H9 (cell line): ENCODE measurements around the gene SPTBN1. TPM values are rescaled to one million over a fixed set of nuclear protein-coding genes. Genes with fewer than 3 reads are reported as not detected.

Experiments used
- DNase-seq: peaks from one replicate; pipeline ENCODE4 v3.0.0-alpha.2; 2017
- H2AFZ ChIP-seq: one replicate; pipeline ENCODE4 v1.6.1; 2013; ENCODE audit warnings: mild to moderate bottlenecking, low read length, control low read depth, moderate library complexity
- H2AK5ac ChIP-seq: 2 replicates; pipeline ENCODE4 v1.6.1; 2013; ENCODE audit warnings: low read length, control low read depth, mixed read lengths; ENCODE audit not compliant: insufficient read length
- H2BK120ac ChIP-seq: one replicate; pipeline ENCODE4 v1.6.1; 2013; ENCODE audit warnings: low read depth, mild to moderate bottlenecking, low read length, control low read depth, inconsistent platforms; ENCODE audit not compliant: poor library complexity, severe bottlenecking
- H2BK12ac ChIP-seq: 2 replicates; pipeline ENCODE4 v1.6.1; 2013; ENCODE audit warnings: low read length, control low read depth, mixed read lengths, low read depth; ENCODE audit not compliant: insufficient read length
- H2BK15ac ChIP-seq: 2 replicates; pipeline ENCODE4 v1.6.1; 2013; ENCODE audit warnings: low read depth, low read length, control low read depth
- H2BK20ac ChIP-seq: one replicate; pipeline ENCODE4 v1.6.1; 2013; ENCODE audit warnings: low read depth, mild to moderate bottlenecking, low read length, control low read depth, inconsistent platforms; ENCODE audit not compliant: poor library complexity, severe bottlenecking
- H2BK5ac ChIP-seq: 2 replicates; pipeline ENCODE4 v1.6.1; 2013; ENCODE audit warnings: low read length, control low read depth, mixed read lengths; ENCODE audit not compliant: insufficient read length
- H3K14ac ChIP-seq: 2 replicates; pipeline ENCODE4 v1.6.1; 2013; ENCODE audit warnings: low read length, control low read depth; ENCODE audit not compliant: insufficient read depth
- H3K18ac ChIP-seq: 2 replicates; pipeline ENCODE4 v1.6.1; 2013; ENCODE audit warnings: low read depth, mild to moderate bottlenecking, mixed read lengths, low read length, control low read depth; ENCODE audit not compliant: insufficient read length
- H3K23ac ChIP-seq: 2 replicates; pipeline ENCODE4 v1.6.1; 2013; ENCODE audit warnings: low read length, control low read depth, mixed read lengths, low read depth; ENCODE audit not compliant: insufficient read length
- H3K23me2 ChIP-seq: 2 replicates; pipeline ENCODE4 v1.6.1; 2013; ENCODE audit warnings: low read depth, mild to moderate bottlenecking, mixed read lengths, low read length, control low read depth; ENCODE audit not compliant: insufficient read length, poor library complexity, severe bottlenecking
- H3K27ac ChIP-seq: 2 replicates; pipeline ENCODE4 v1.5.1; 2013; ENCODE audit warnings: low read length, control low read depth, mixed read lengths, low read depth; ENCODE audit not compliant: insufficient read length
- H3K27me3 ChIP-seq: 2 replicates; pipeline ENCODE4 v1.6.1; 2013; ENCODE audit warnings: low read length, control low read depth, inconsistent platforms; ENCODE audit not compliant: insufficient read depth
- H3K4ac ChIP-seq: 2 replicates; pipeline ENCODE4 v1.6.1; 2013; ENCODE audit warnings: low read depth, mild to moderate bottlenecking, control low read depth, inconsistent platforms, low read length, moderate library complexity
- H3K4me1 ChIP-seq: 2 replicates; pipeline ENCODE4 v1.6.1; 2013; ENCODE audit warnings: low read length, control low read depth, inconsistent platforms; ENCODE audit not compliant: insufficient read depth
- H3K4me2 ChIP-seq: 2 replicates; pipeline ENCODE4 v1.6.1; 2013; ENCODE audit warnings: low read length, control low read depth, mixed read lengths; ENCODE audit not compliant: insufficient read length, insufficient read depth
- H3K56ac ChIP-seq: 2 replicates; pipeline ENCODE4 v1.6.1; 2013; ENCODE audit warnings: low read depth, mild to moderate bottlenecking, mixed read lengths, low read length, control low read depth; ENCODE audit not compliant: insufficient read length
- H3K79me1 ChIP-seq: 2 replicates; pipeline ENCODE4 v1.6.1; 2013; ENCODE audit warnings: low read depth, mild to moderate bottlenecking, moderate library complexity, low read length, control low read depth, inconsistent platforms; ENCODE audit not compliant: insufficient read depth, poor library complexity, severe bottlenecking
- H3K79me2 ChIP-seq: 2 replicates; pipeline ENCODE4 v1.6.1; 2013; ENCODE audit warnings: low read length, control low read depth, inconsistent platforms; ENCODE audit not compliant: insufficient read depth
- H3K9ac ChIP-seq: 2 replicates; pipeline ENCODE4 v1.6.1; 2013; ENCODE audit warnings: low read length, control low read depth, mixed read lengths; ENCODE audit not compliant: insufficient read length; ENCODE audit errors: extremely low read depth
- H3K9me3 ChIP-seq: one replicate; pipeline ENCODE4 v1.6.1; 2013; ENCODE audit warnings: low read depth, low read length, inconsistent platforms; ENCODE audit not compliant: control insufficient read depth
- H3T11ph ChIP-seq: one replicate; pipeline ENCODE4 v1.6.1; 2013; ENCODE audit warnings: mild to moderate bottlenecking, low read length, control low read depth, inconsistent platforms
- H4K20me1 ChIP-seq: one replicate; pipeline ENCODE4 v1.6.1; 2013; ENCODE audit not compliant: control insufficient read depth, insufficient read length, insufficient read depth
- H4K5ac ChIP-seq: 2 replicates; pipeline ENCODE4 v1.6.1; 2013; ENCODE audit warnings: low read depth, mild to moderate bottlenecking, mixed read lengths, low read length, control low read depth; ENCODE audit not compliant: insufficient read length
- H4K8ac ChIP-seq: replicated peaks from 2 replicates; pipeline ENCODE4 v1.6.1; 2013; ENCODE audit warnings: low read length, control low read depth, mixed read lengths, low read depth; ENCODE audit not compliant: insufficient read length
- H4K91ac ChIP-seq: 2 replicates; pipeline ENCODE4 v1.6.1; 2013; ENCODE audit warnings: low read depth, mild to moderate bottlenecking, moderate library complexity, mixed read lengths, low read length, control low read depth; ENCODE audit not compliant: insufficient read length
- H3K27ac Mint-ChIP-seq, 3 experiments: 2 replicates in 2 of 3; 3 replicates in 1 of 3; pipeline ENCODE4 v1.8.0; 2020 to 2021; ENCODE audit warnings: mixed read lengths in 3 of 3, mild to moderate bottlenecking in 1 of 3, moderate library complexity in 1 of 3
- H3K27me3 Mint-ChIP-seq: 2 replicates; pipeline ENCODE4 v1.8.0; 2021; ENCODE audit warnings: low read depth, mild to moderate bottlenecking, moderate library complexity, mixed read lengths
- H3K36me3 Mint-ChIP-seq, 3 experiments: 2 replicates in 2 of 3; 3 replicates in 1 of 3; pipeline ENCODE4 v1.8.0; 2020 to 2021; ENCODE audit warnings: low read depth in 3 of 3, mixed read lengths in 3 of 3; ENCODE audit not compliant: insufficient read depth in 1 of 3
- H3K4me1 Mint-ChIP-seq, 2 experiments: 2 replicates each; pipeline ENCODE4 v1.8.0; 2020; ENCODE audit warnings: mixed read lengths in 2 of 2
- H3K4me3 Mint-ChIP-seq, 2 experiments: 2 replicates in 1 of 2; 3 replicates in 1 of 2; pipeline ENCODE4 v1.8.0; 2020 to 2021; ENCODE audit warnings: mild to moderate bottlenecking in 2 of 2, mixed read lengths in 2 of 2, moderate library complexity in 1 of 2
- H3K9me3 Mint-ChIP-seq, 2 experiments: 2 replicates in 1 of 2; 3 replicates in 1 of 2; pipeline ENCODE4 v1.8.0; 2020; ENCODE audit warnings: mild to moderate bottlenecking in 2 of 2, mixed read lengths in 2 of 2, moderate library complexity in 1 of 2
- WGBS: extraction: QIAGEN DNeasy Blood & Tissue Kit; methylation state at CpG from one replicate; pipeline ENCODE4 v1.1.7; 2013; ENCODE audit warnings: missing lambda C conversion rate, low lambda C conversion rate, mixed read lengths; ENCODE audit not compliant: insufficient read length; ENCODE audit errors: extremely low coverage; 5-methylcytosine and 5-hydroxymethylcytosine counted together
- total RNA-seq: library from RNA; stranded (reverse); gene quantifications from 2 replicates; pipeline ENCODE4 v1.2.1, GENCODE V29; 2021
- TF ChIP-seq, protein P1 (sequence below): fragments of 200-600 bp; sonication (generic); conservative IDR thresholded peaks from 3 replicates; pipeline ENCODE4 v1.8.0; 2021; ENCODE audit warnings: antibody characterized with exemption, mild to moderate bottlenecking

Gene SPTBN1
- total RNA-seq, 1 experiment from 2014 or later, result 164 TPM

DNA sequence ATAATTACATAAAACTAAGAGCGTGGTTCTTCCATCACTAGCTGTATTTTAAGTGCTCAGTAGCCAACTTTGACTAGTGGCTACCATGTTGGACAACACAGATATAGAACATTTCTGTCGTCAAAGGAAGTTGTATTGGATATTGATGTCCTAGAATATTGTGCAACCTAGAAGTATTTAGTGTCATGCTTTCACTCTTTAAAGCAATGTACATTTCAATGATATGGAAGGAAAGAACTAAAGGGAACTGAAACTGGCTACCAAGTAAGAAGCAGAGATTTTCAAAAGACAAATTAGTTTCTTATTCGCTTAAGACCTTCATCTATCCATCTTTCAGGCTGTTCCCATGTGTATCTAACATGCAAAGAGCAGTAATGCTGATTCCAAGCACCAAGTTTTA lies 182.0 kb downstream of the SPTBN1 start:
- no peaks in the 10 kb centered on the region for H3K4me1 ChIP-seq
- no peaks in the 10 kb centered on the region for H3K79me2 ChIP-seq
- WGBS, result no CpG with 5 or more reads among the region's 3 CpGs
- H3K23me2 ChIP-seq, result no peaks in the 10 kb centered on the region
- H3K79me1 ChIP-seq, result peaks cover 2% of the 10 kb centered on the region
- TF ChIP-seq, protein P1, sequence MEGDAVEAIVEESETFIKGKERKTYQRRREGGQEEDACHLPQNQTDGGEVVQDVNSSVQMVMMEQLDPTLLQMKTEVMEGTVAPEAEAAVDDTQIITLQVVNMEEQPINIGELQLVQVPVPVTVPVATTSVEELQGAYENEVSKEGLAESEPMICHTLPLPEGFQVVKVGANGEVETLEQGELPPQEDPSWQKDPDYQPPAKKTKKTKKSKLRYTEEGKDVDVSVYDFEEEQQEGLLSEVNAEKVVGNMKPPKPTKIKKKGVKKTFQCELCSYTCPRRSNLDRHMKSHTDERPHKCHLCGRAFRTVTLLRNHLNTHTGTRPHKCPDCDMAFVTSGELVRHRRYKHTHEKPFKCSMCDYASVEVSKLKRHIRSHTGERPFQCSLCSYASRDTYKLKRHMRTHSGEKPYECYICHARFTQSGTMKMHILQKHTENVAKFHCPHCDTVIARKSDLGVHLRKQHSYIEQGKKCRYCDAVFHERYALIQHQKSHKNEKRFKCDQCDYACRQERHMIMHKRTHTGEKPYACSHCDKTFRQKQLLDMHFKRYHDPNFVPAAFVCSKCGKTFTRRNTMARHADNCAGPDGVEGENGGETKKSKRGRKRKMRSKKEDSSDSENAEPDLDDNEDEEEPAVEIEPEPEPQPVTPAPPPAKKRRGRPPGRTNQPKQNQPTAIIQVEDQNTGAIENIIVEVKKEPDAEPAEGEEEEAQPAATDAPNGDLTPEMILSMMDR, result no peak
- Mint-ChIP-seq H3K36me3 (peaks cover 32 to 82% (median 81%) of the 10 kb centered on the region in 3 experiments; a peak in 6 of 7 replicates), H3K27me3 (no peaks in the 10 kb centered on the region), H3K4me3 (no peak overlapping the region), H3K4me1 (no peaks in the 10 kb centered on the region; a peak in 1 of 4 replicates), H3K27ac (no peak overlapping the region), H3K9me3 (no peaks in the 10 kb centered on the region)
- H4K91ac ChIP-seq, result no peak overlapping the region
- DNase-seq, result no peak
- H3K23ac ChIP-seq, result no peak overlapping the region
- no peak overlapping the region for H3K9ac ChIP-seq
- H2BK20ac ChIP-seq, result no peak overlapping the region
- no peak overlapping the region for H2BK12ac ChIP-seq
- no peak overlapping the region for H3T11ph ChIP-seq
- H3K18ac ChIP-seq, result no peak overlapping the region
- H2BK15ac ChIP-seq, result no peak overlapping the region
- H3K14ac ChIP-seq, result no peak overlapping the region
- H3K27me3 ChIP-seq, result no peaks in the 10 kb centered on the region
- H2BK5ac ChIP-seq, result no peak overlapping the region
- no peak overlapping the region for H4K5ac ChIP-seq
- no peak overlapping the region for H3K4me2 ChIP-seq
- H3K4ac ChIP-seq, result no peak overlapping the region
- no peaks in the 10 kb centered on the region for H3K9me3 ChIP-seq
- H3K56ac ChIP-seq, result no peak overlapping the region
- no peak overlapping the region for H3K27ac ChIP-seq
- H2AFZ ChIP-seq, result no peak overlapping the region
- H2AK5ac ChIP-seq, result no peak overlapping the region
- H2BK120ac ChIP-seq, result no peak overlapping the region
- H4K20me1 ChIP-seq, result peaks cover 2% of the 10 kb centered on the region
- no peak overlapping the region for H4K8ac ChIP-seq
